ENCODE results near the gene SLBP. TPM values are rescaled to one million over a fixed set of nuclear protein-coding genes. Genes with fewer than 3 reads are reported as not detected.

Gene SLBP
- total RNA-seq, 4 donors from 2014 or later: 36.9 to 59.1 (median 40.8) TPM

- DNase-seq (ENCODE audit: low spot score in 2 of 2): no peak
- no peak for TF ChIP-seq CTCF (IDR thresholded peaks at IDR 0.05)
- no peak for TF ChIP-seq POLR2A (IDR thresholded peaks at IDR 0.05)
- TF ChIP-seq POLR2AphosphoS5 (IDR thresholded peaks at IDR 0.05): no peak
- TF ChIP-seq EP300 (IDR thresholded peaks at IDR 0.05): no peak
- H3K4me1 ChIP-seq: peaks cover 93% of the 10 kb centered on the region
- no peaks in the 10 kb centered on the region for H3K36me3 ChIP-seq
- H3K27me3 ChIP-seq: no peaks in the 10 kb centered on the region
- no CpG with 5 or more reads among the region's 18 CpGs for WGBS
- no peaks in the 10 kb centered on the region for H3K9me3 ChIP-seq
- no peak overlapping the region for H3K4me3 ChIP-seq
- H3K27ac ChIP-seq: no peak overlapping the region
These were observed 44.0 kb upstream of the SLBP start for GRCh38 chr4:1756079-1756478.

- no peak overlapping the region for H3K27ac ChIP-seq
- no CpG with 5 or more reads among the region's 17 CpGs for WGBS
- no peaks in the 10 kb centered on the region for H3K9me3 ChIP-seq
- H3K4me3 ChIP-seq: no peak overlapping the region
- H3K4me1 ChIP-seq: peaks cover 87% of the 10 kb centered on the region
- TF ChIP-seq CTCF (IDR thresholded peaks at IDR 0.05) (no peak), EP300 (IDR thresholded peaks at IDR 0.05) (no peak), POLR2AphosphoS5 (IDR thresholded peaks at IDR 0.05) (no peak), POLR2A (IDR thresholded peaks at IDR 0.05) (no peak)
- H3K27me3 ChIP-seq: no peaks in the 10 kb centered on the region
- DNase-seq (ENCODE audit: low spot score in 2 of 2): no peak
- H3K36me3 ChIP-seq: no peaks in the 10 kb centered on the region
These were observed 43.2 kb upstream of the SLBP start for GRCh38 chr4:1755297-1755696.

- 75% methylated on average over 5 of the region's 5 CpGs for WGBS
- Histone ChIP-seq H3K4me3 (no peak overlapping the region), H3K9me3 (no peaks in the 10 kb centered on the region), H3K27ac (peak overlapping the region; percentile 27), H3K4me1 (peaks cover 82% of the 10 kb centered on the region), H3K27me3 (peaks cover 4% of the 10 kb centered on the region), H3K36me3 (no peaks in the 10 kb centered on the region)
- no peak for DNase-seq (ENCODE audit: low spot score in 2 of 2)
- no peak for TF ChIP-seq POLR2A (IDR thresholded peaks at IDR 0.05)
- no peak for TF ChIP-seq CTCF (IDR thresholded peaks at IDR 0.05)
- TF ChIP-seq POLR2AphosphoS5 (IDR thresholded peaks at IDR 0.05): no peak
- TF ChIP-seq EP300 (IDR thresholded peaks at IDR 0.05): no peak
These were observed 42.2 kb upstream of the SLBP start for GRCh38 chr4:1754336-1754735.

- no peaks in the 10 kb centered on the region for H3K9me3 ChIP-seq
- H3K27ac ChIP-seq: peak overlapping the region; percentile 27
- H3K4me3 ChIP-seq: no peak overlapping the region
- H3K36me3 ChIP-seq: no peaks in the 10 kb centered on the region
- H3K27me3 ChIP-seq: peaks cover 4% of the 10 kb centered on the region
- no peak for DNase-seq (ENCODE audit: low spot score in 2 of 2)
- TF ChIP-seq POLR2AphosphoS5 (IDR thresholded peaks at IDR 0.05) (no peak), POLR2A (IDR thresholded peaks at IDR 0.05) (no peak), EP300 (IDR thresholded peaks at IDR 0.05) (no peak), CTCF (IDR thresholded peaks at IDR 0.05) (no peak)
- WGBS: 78% methylated on average over 3 of the region's 15 CpGs
- H3K4me1 ChIP-seq: peaks cover 79% of the 10 kb centered on the region
These were observed 41.7 kb upstream of the SLBP start for GRCh38 chr4:1753697-1754311.

- TF ChIP-seq CTCF (IDR thresholded peaks at IDR 0.05) (no peak), EP300 (IDR thresholded peaks at IDR 0.05) (no peak), POLR2AphosphoS5 (IDR thresholded peaks at IDR 0.05) (no peak), POLR2A (IDR thresholded peaks at IDR 0.05) (no peak)
- peaks cover 4% of the 10 kb centered on the region for H3K27me3 ChIP-seq
- DNase-seq (ENCODE audit: low spot score in 2 of 2): no peak
- H3K36me3 ChIP-seq: no peaks in the 10 kb centered on the region
- peaks cover 79% of the 10 kb centered on the region for H3K4me1 ChIP-seq
- H3K4me3 ChIP-seq: no peak overlapping the region
- peak overlapping the region; percentile 74 for H3K27ac ChIP-seq
- 83% methylated on average over 6 of the region's 10 CpGs for WGBS
- H3K9me3 ChIP-seq: no peaks in the 10 kb centered on the region
These were observed 41.2 kb upstream of the SLBP start for GRCh38 chr4:1753294-1753696.
